Calu3 (cell line): Measurements from ENCODE around the gene BRAT1. TPM values are rescaled to one million over a fixed set of nuclear protein-coding genes. Genes with fewer than 3 reads are reported as not detected.

Source experiments
- BruUV-seq: library from RNA; stranded (reverse); fragments of 400-500 nt; replicated peaks from 2 replicates; lab custom pipeline; 2021; lab: Mats Ljungman, UMichigan
- CTCF ChIA-PET: fragments of 300-600 bp; sonication (Branson Sonifier 250); formaldehyde crosslinking; loops from one replicate; lab custom pipeline; 2022; ENCODE audit warnings: antibody characterized with exemption; lab: Charles Lee
- DNase-seq: peaks from one replicate; pipeline ENCODE4 v3.0.0; 2022
- H3K27ac Mint-ChIP-seq: one replicate; pipeline ENCODE4 v1.8.0; 2022; ENCODE audit warnings: mixed read lengths; ENCODE audit not compliant: unreplicated experiment
- H3K27me3 Mint-ChIP-seq: one replicate; pipeline ENCODE4 v1.8.0; 2022; ENCODE audit warnings: mixed read lengths; ENCODE audit not compliant: unreplicated experiment
- H3K36me3 Mint-ChIP-seq: one replicate; pipeline ENCODE4 v1.8.0; 2022; ENCODE audit warnings: mild to moderate bottlenecking, moderate library complexity, mixed read lengths; ENCODE audit not compliant: insufficient read depth, unreplicated experiment
- H3K4me1 Mint-ChIP-seq: one replicate; pipeline ENCODE4 v1.8.0; 2022; ENCODE audit warnings: mild to moderate bottlenecking, low read depth, mixed read lengths; ENCODE audit not compliant: unreplicated experiment
- H3K4me3 Mint-ChIP-seq: one replicate; pipeline ENCODE4 v1.8.0; 2022; ENCODE audit warnings: mild to moderate bottlenecking, low read depth, moderate library complexity, mixed read lengths; ENCODE audit not compliant: unreplicated experiment
- H3K9me3 Mint-ChIP-seq: one replicate; pipeline ENCODE4 v1.8.0; 2022; ENCODE audit warnings: low read depth, mixed read lengths; ENCODE audit not compliant: unreplicated experiment
- CTCF ChIP-seq: fragments of 200-600 bp; IDR thresholded peaks from one replicate; pipeline ENCODE4 v1.8.0; 2022; ENCODE audit warnings: antibody characterized with exemption; ENCODE audit not compliant: unreplicated experiment
- intact Hi-C: fragments of 100-400 bp; cut with micrococcal nuclease; formaldehyde crosslinking; loops from one replicate; pipeline ENCODE4 v1.10.0; 2022; ENCODE audit not compliant: unreplicated experiment
- microRNA-seq: library from miRNA; unstranded; fragments of <30 nt; microRNA quantifications from one replicate; pipeline ENCODE4 v1.2.0, GENCODE V29; 2022
- total RNA-seq: library from RNA; stranded (reverse); gene quantifications from 2 replicates; pipeline ENCODE4 v1.2.3, GENCODE V29; 2022

Gene BRAT1
- total RNA-seq, 1 experiment from 2014 or later = 59.6 TPM

- Mint-ChIP-seq H3K4me3 (no peak overlapping the region), H3K27ac (no peak overlapping the region), H3K9me3 (peaks cover 6% of the 10 kb centered on the region), H3K36me3 (peaks cover 11% of the 10 kb centered on the region), H3K4me1 (no peaks in the 10 kb centered on the region), H3K27me3 (peaks cover 84% of the 10 kb centered on the region)
- no peak for TF ChIP-seq CTCF
- intact Hi-C loops = no loop called here
- CTCF ChIA-PET = no interaction called here
- no TSS peak for BruUV-seq
- no peak for DNase-seq
These were observed 63.3 kb downstream of the BRAT1 start for GRCh38 chr7:2492038-2492437.

- intact Hi-C loops = no loop called here
- Mint-ChIP-seq H3K4me3 (no peak overlapping the region), H3K36me3 (peaks cover 5% of the 10 kb centered on the region), H3K9me3 (peaks cover 6% of the 10 kb centered on the region), H3K27me3 (peaks cover 70% of the 10 kb centered on the region), H3K27ac (no peak overlapping the region), H3K4me1 (no peaks in the 10 kb centered on the region)
- CTCF ChIA-PET = no interaction called here
- BruUV-seq = no TSS peak
- no peak for TF ChIP-seq CTCF
- DNase-seq = no peak
These were observed 65.1 kb downstream of the BRAT1 start for GRCh38 chr7:2490181-2490651.

- DNase-seq = no peak
- intact Hi-C loops = no loop called here
- H3K9me3 Mint-ChIP-seq = peaks cover 6% of the 10 kb centered on the region
- no TSS peak for BruUV-seq
- H3K36me3 Mint-ChIP-seq = peaks cover 5% of the 10 kb centered on the region
- no peak for TF ChIP-seq CTCF
- peaks cover 55% of the 10 kb centered on the region for H3K27me3 Mint-ChIP-seq
- H3K4me1 Mint-ChIP-seq = no peaks in the 10 kb centered on the region
- CTCF ChIA-PET = interaction anchor here (0.6 kb wide), 1 partner anchor 20 kb away, joined by 6 read pairs; no protein-coding TSS in a partner anchor
- no peak overlapping the region for H3K4me3 Mint-ChIP-seq
- no peak overlapping the region for H3K27ac Mint-ChIP-seq
These were observed 66.6 kb downstream of the BRAT1 start for GRCh38 chr7:2488681-2489080.

- intact Hi-C loops = no loop called here
- Mint-ChIP-seq H3K36me3 (peaks cover 5% of the 10 kb centered on the region), H3K27me3 (peaks cover 51% of the 10 kb centered on the region), H3K27ac (no peak overlapping the region), H3K4me1 (no peaks in the 10 kb centered on the region), H3K4me3 (no peak overlapping the region), H3K9me3 (peaks cover 6% of the 10 kb centered on the region)
- BruUV-seq = no TSS peak
- no peak for DNase-seq
- CTCF ChIA-PET = interaction anchor here (0.6 kb wide), 1 partner anchor 19 kb away, joined by 6 read pairs; no protein-coding TSS in a partner anchor
- no peak for TF ChIP-seq CTCF
These were observed 67.1 kb downstream of the BRAT1 start for GRCh38 chr7:2488272-2488645.

Small RNA genes lying within 50 kb of the gene (microRNA-seq; reads per million reads assigned to microRNA genes)
- gene MIR4648 = not detected

Other genes starting within 250 kb of the BRAT1 start
- 57.0 and 70.3 TPM in 2 replicates for gene SNX8, start 241.1 kb downstream of the BRAT1 start, total RNA-seq
- gene EIF3B, start 200.7 kb downstream of the BRAT1 start, total RNA-seq = 333 and 347 TPM in 2 replicates
- 19.9 and 21.2 TPM in 2 replicates for gene CHST12, start 151.9 kb downstream of the BRAT1 start, total RNA-seq
- not detected in 2 replicates for gene GRIFIN, start 79.1 kb downstream of the BRAT1 start, total RNA-seq
- 46.8 and 59.1 TPM in 2 replicates for gene LFNG, start 35.8 kb downstream of the BRAT1 start, total RNA-seq
- 94.8 and 96.4 TPM in 2 replicates for gene IQCE, start 3.5 kb upstream of the BRAT1 start, total RNA-seq
- 167 and 187 TPM in 2 replicates for gene TTYH3, start 76.5 kb upstream of the BRAT1 start, total RNA-seq
- 0.12 and 0.44 TPM in 2 replicates for gene AMZ1, start 132.7 kb upstream of the BRAT1 start, total RNA-seq